Pancreas (tissue), 10 donors: ENCODE results near the gene PWWP2A. TPM values are rescaled to one million over a fixed set of nuclear protein-coding genes. Genes with fewer than 3 reads are reported as not detected.

Source experiments
- ATAC-seq, 4 donors: fragments of 200-7000 bp; cut with Tn5 transposase; one replicate each; pipeline versions ENCODE4 v1.8.0 to v1.9.1; 2020; ENCODE audit warnings: mild to moderate bottlenecking in 4 of 4, moderate library complexity in 4 of 4
- DNase-seq, 6 donors: peaks; one replicate each; pipeline ENCODE4 v3.0.0-alpha.2; 2020
- FAIRE-seq: peaks from 2 replicates; lab custom pipeline; 2012; peaks lifted over from hg19 to GRCh38; lab: Jason Lieb, UNC
- H3K27ac ChIP-seq, 4 donors: fragments of 200-600 bp; sonication (generic); 1 replicate in 3 of 4; 2 replicates in 1 of 4; pipeline versions ENCODE4 v1.5.0 to v1.8.0; 2020
- H3K27me3 ChIP-seq, 4 donors: fragments of 200-600 bp; one replicate each; pipeline ENCODE4 v1.8.0; 2021
- H3K36me3 ChIP-seq, 3 donors: fragments of 200-600 bp; sonication (generic) in 1 of 3; one replicate each; pipeline versions ENCODE4 v1.5.0 to v1.8.0; 2020 to 2021
- H3K4me1 ChIP-seq, 3 donors: fragments of 200-600 bp; one replicate each; pipeline ENCODE4 v1.8.0; 2021
- H3K4me3 ChIP-seq, 4 donors: fragments of 200-600 bp; sonication (generic) in 2 of 4; one replicate each; pipeline versions ENCODE4 v1.5.0 to v1.8.0; 2020 to 2021
- H3K9me3 ChIP-seq, 4 donors: fragments of 200-600 bp; one replicate each; pipeline ENCODE4 v1.8.0; 2021
- WGBS, 2 donors: extraction: QIAGEN DNeasy Blood & Tissue Kit; methylation state at CpG; one replicate each; pipeline ENCODE4 v1.1.7; 2013; 5-methylcytosine and 5-hydroxymethylcytosine counted together
- intact Hi-C, 3 donors: fragments of 100-400 bp; cut with DNase I; formaldehyde crosslinking; loops; one replicate each; pipeline versions ENCODE4 v1.11.1 to v1.14.2; 2022
- polyA plus RNA-seq, 2 donors: library from polyadenylated mRNA; stranded (reverse); fragments of 200-250 nt; gene quantifications; one replicate each; pipeline ENCODE4 v1.2.3, GENCODE V29; 2013
- total RNA-seq, 6 donors: library from RNA; stranded (reverse); fragmentation: NEBNext Ultra II Directional in 4 of 6; extraction: Animal tissue kit (Norgen Biotek cat#: 25700) in 4 of 6; gene quantifications; one replicate each; pipeline versions ENCODE4 v1.2.1 to v1.2.4, GENCODE V29; 2021 to 2023
- TF ChIP-seq, protein P1 (sequence below), 4 donors: fragments of 200-600 bp; sonication (generic) in 3 of 4; IDR thresholded peaks; one replicate each; pipeline versions ENCODE4 v1.5.0 to v1.8.0; 2021; ENCODE audit warnings: antibody characterized with exemption in 4 of 4
- donor health status: healthy with polysubstance abuse.
- donor health status: DM: no; HTN: no; CAD: no; lungs with moderate emphysema.
- donor health status: DM: no; HTN: no; CAD: no.
- donor health status: control.
- donor health status: control.
- donor health status: Bipolar disorder and iron deficiency.
- donor health status: DM: yes; HTN: yes; CAD: no.
- donor health status: DM: no; HTN: no; CAD: no.
- donor health status: DM: no; HTN: no; CAD: no.
- donor health status: DM: yes; HTN: yes; CAD: no.

PWWP2A gene
- total and polyA plus RNA-seq, 8 donors = 7.9 to 14.5 (median 10.2) TPM

DNA sequence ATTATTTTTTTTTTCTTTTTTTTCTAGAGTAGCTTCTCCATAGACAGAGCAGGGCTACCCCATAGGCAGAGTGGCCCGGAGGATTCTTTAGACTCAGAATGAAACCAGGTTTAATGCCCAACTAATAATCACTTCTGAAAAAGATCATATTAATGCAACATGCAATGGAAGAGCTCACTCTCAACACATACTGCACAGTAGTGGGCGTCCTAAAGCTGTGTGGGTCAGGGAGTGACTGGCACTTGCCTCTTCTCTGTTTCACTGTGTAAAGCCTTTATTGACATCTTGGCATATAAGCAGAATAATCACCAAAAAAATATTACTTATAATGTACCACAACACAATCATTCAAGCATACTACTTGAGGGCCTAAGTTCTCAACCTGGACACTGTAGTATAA lies 11.1 kb downstream of the PWWP2A start:
- Histone ChIP-seq H3K9me3 (no peaks in the 10 kb centered on the region), H3K36me3 (peaks cover 0 to 11% (median 0%) of the 10 kb centered on the region in 3 donors), H3K27me3 (no peaks in the 10 kb centered on the region), H3K27ac (no peak overlapping the region), H3K4me3 (no peak overlapping the region), H3K4me1 (peaks cover 0 to 12% (median under 1%) of the 10 kb centered on the region in 3 donors)
- no peak for ATAC-seq
- no peak for FAIRE-seq
- WGBS, 2 donors = 94 to 95% methylated on average over 2 of the region's 2 CpGs
- no peak for DNase-seq
- TF ChIP-seq, protein P1, sequence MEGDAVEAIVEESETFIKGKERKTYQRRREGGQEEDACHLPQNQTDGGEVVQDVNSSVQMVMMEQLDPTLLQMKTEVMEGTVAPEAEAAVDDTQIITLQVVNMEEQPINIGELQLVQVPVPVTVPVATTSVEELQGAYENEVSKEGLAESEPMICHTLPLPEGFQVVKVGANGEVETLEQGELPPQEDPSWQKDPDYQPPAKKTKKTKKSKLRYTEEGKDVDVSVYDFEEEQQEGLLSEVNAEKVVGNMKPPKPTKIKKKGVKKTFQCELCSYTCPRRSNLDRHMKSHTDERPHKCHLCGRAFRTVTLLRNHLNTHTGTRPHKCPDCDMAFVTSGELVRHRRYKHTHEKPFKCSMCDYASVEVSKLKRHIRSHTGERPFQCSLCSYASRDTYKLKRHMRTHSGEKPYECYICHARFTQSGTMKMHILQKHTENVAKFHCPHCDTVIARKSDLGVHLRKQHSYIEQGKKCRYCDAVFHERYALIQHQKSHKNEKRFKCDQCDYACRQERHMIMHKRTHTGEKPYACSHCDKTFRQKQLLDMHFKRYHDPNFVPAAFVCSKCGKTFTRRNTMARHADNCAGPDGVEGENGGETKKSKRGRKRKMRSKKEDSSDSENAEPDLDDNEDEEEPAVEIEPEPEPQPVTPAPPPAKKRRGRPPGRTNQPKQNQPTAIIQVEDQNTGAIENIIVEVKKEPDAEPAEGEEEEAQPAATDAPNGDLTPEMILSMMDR (IDR thresholded peaks at IDR 0.05) = no peak
- intact Hi-C loops = no loop called here

DNA sequence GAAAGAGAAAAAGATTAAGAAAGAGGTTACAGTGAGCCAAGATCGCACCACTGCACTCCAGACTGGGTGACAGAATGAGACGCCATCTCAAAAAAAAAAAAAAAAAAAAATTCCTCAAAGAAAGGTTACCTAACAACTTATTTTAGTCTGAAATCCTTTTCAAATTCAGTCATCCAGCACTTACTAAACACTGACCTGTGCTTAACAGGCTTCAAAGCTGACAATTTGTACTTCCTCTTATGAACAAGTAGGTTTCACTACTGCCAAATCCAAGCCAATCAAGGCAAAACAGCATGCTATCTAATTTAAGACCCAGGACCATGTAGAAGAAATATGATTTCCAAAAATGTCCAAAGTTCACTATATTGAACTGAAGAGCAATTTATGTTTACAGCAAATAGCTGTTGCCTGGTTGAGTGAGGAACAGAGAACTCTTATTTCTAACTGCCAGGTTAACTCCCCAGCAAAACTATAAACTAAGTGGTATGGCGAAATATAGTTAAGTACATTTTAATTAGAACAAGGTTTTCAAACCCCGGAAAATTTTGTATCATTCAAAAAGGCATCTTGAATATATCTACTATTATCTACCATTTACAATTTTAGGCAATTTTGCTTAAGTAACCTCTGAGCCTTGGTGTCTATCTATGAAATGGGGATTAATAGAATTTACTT lies 13.4 kb downstream of the PWWP2A start:
- intact Hi-C loops = no loop called here
- Histone ChIP-seq H3K4me1 (peaks cover 0 to 12% (median 7%) of the 10 kb centered on the region in 3 donors), H3K27ac (peak overlapping the region in 1 of 4 donors; percentile 26), H3K27me3 (no peaks in the 10 kb centered on the region), H3K9me3 (no peaks in the 10 kb centered on the region), H3K36me3 (no peaks in the 10 kb centered on the region), H3K4me3 (no peak overlapping the region)
- TF ChIP-seq, protein P1 (IDR thresholded peaks at IDR 0.05) = no peak
- 79 to 80% methylated on average over 4 of the region's 4 CpGs for WGBS, 2 donors
- no peak for DNase-seq
- no peak for FAIRE-seq
- ATAC-seq = peak in 3 of 4 donors; percentile 62 to 78 (median 63)

DNA sequence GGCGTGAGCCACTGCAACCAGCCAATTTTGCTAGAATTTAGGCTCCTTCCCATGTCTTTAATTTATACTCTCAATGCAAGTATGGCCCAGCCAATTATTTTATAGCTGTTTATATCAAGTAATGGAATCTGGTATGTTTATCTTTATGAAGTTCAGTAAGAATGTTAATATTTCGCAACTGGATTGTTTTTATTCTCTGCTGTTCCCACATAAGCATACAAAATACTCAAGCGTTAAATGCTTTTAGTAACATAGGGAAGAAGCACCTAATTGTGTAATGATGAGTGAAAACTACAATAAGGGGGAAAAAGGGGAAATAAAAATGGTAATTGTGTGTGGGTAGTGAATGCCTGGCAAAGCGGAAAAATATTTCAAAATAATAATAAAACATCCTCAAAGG lies 21.3 kb downstream of the PWWP2A start:
- Histone ChIP-seq H3K36me3 (peaks cover 0 to 8% (median 0%) of the 10 kb centered on the region in 3 donors), H3K4me3 (no peak overlapping the region), H3K4me1 (peaks cover 0 to 5% (median 0%) of the 10 kb centered on the region in 3 donors), H3K27ac (no peak overlapping the region), H3K9me3 (no peaks in the 10 kb centered on the region), H3K27me3 (no peaks in the 10 kb centered on the region)
- DNase-seq = no peak
- TF ChIP-seq, protein P1 (IDR thresholded peaks at IDR 0.05) = no peak
- intact Hi-C loops = no loop called here
- FAIRE-seq = no peak
- ATAC-seq = no peak
- WGBS, 2 donors = 89 to 92% methylated on average over 4 of the region's 4 CpGs

DNA sequence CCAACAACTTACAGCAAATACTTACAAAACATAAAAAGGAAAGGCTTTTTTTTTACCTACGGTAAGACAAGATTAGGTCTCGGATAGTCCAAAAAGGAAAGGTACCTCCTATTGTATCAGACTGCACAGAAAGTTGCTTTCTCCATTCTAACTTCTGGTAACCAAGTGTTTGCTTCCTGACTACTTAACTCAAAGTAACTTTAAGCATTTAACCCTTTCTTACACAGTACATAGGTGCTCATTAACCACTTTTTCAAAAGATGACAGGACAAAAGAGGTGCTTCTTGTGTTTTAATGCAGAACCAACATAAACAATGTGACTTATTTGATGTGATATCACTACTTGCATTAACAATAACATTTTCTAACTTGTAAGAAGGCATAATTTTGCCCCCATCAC lies 23.1 kb downstream of the PWWP2A start:
- no peak for DNase-seq
- peaks cover 0 to 20% (median 0%) of the 10 kb centered on the region in 3 donors for H3K36me3 ChIP-seq
- no peak for FAIRE-seq
- intact Hi-C loops = no loop called here
- TF ChIP-seq, protein P1 (IDR thresholded peaks at IDR 0.05) = no peak
- 93 to 95% methylated on average over 2 of the region's 2 CpGs for WGBS, 2 donors
- no peak overlapping the region for H3K27ac ChIP-seq
- no peak overlapping the region for H3K4me3 ChIP-seq
- ATAC-seq = no peak
- H3K27me3 ChIP-seq = no peaks in the 10 kb centered on the region
- no peaks in the 10 kb centered on the region for H3K4me1 ChIP-seq
- H3K9me3 ChIP-seq = no peaks in the 10 kb centered on the region
